ENCODE measurements around the gene CNTNAP2.

- TF ChIP-seq CTCF (conservative IDR thresholded peaks at IDR 0.05; ENCODE audit: low read depth, low read length) (no peak), EZH2 (IDR thresholded peaks at IDR 0.05; ENCODE audit: borderline replicate concordance, low read depth, low read length, poor library complexity, severe bottlenecking) (no peak)
Measured at GRCh38 chr7:147014286-147014955, 897.8 kb downstream of the CNTNAP2 start.
